GM19468 (cell line): ENCODE data around the gene KIF6.

Experiments used
- ATAC-seq: cut with Tn5 transposase; IDR thresholded peaks from one replicate; pipeline ENCODE4 v1.9.1; 2021; ENCODE audit warnings: mild to moderate bottlenecking, moderate library complexity, moderate number of reproducible peaks; ENCODE audit not compliant: unreplicated experiment; ENCODE audit errors: extremely low read depth

The KIF6 gene

DNA sequence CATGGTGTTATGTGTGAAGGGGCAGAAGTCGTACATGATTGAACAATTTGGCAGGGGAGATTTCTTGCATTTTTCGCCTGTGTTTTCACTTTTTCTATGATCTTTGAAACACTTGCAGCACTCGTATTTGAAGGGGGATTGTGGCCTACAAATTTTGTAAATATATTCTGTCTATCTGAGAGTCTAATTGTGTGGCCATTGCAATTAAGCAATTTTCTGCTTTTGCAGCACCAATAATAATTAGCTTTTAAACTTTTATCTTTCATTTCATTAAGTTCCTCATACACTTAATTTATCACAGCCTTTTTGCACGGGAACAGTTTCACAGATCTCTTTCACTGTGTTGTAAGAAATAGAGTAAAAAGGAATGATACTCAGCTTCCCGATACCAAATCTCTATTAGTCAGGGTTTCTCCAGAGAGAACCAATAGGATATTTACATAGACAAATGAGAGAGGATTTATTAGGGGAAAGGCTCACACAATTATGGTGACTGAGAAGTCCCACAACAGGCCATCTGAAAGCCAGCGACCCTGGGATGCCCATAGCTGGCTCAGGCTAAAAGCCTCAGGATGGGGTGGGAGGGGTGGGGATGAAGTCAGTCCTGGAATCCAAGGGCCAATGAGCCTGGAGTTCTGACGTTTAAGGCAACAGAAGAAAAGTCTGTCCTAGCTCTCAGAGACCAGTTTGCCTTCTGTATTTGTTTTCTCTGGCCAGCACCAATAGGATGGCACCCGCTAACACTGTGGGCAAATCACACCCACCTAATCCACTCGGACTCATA lies 58.3 kb downstream of the KIF6 start:
- ATAC-seq: no peak

DNA sequence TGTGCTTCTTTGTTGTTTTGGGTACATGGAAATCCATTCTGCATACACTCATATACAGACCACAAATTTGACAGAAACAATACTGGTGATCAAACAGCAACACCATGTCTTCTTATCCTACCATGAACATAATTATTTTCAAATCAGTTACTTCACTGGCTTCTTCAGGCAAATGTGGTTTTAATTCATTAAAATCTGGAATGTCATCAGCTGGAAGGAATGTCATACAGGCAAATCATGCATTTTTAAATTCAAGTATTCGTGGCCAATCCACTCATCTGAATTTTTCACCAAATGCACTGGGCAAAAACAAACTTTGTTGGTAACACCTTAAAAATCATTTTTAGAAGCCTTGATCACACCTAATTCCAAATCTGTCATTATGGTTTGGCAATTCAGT lies 59.3 kb downstream of the KIF6 start:
- no peak for ATAC-seq

DNA sequence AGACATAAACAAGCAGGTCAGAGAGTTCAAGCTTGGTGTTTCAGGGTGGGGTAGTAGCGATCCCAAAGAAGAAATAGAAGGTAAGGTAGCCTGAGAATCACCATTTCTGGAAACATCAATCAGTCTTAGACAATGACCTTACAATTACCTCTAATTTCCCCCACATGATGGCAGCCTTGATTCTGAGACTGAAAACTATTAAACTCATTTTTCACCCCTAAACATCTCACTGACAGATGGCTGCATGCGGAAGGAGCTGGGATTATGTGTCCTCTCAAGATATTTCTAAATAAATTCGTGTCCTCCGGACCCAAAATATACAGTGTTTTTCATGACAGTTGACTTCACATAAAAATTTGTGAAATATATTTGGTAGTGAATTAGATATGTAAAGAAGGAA lies 61.0 kb downstream of the KIF6 start:
- ATAC-seq: no peak

DNA sequence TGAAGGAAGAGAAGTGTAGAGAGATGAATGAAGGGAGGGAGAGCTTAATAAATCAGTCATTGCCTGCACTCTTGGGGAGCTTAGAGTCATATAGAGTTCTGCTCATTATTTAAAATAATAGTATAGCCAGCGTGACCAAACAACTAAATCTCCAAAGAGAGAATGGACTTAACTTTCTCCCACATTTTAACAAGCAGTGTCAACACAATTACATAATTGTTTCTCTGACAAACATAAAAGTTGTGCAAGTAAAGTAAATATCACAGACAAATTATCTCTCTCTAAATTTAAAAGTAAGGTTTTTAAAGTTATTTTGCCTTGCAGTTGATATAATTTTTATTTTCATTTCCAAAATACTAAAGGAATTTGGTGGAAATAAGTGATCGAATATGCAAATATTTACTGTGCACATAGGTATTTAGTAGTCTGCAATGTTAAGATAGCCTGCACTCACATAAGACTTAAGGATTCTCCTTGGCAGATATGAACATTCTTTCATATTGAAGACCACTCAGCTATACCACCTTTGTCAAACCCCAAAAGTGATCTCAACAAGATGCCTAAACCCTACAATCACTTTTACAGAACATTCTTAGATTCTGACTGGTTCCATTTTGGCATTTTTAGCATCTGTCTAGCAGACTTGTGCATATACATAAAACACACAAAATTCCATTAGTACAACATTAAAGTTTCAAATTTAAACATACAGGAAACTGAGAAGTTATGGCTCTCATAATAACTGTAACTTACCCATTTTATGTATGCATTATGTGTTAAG lies 67.7 kb downstream of the KIF6 start:
- no peak for ATAC-seq

DNA sequence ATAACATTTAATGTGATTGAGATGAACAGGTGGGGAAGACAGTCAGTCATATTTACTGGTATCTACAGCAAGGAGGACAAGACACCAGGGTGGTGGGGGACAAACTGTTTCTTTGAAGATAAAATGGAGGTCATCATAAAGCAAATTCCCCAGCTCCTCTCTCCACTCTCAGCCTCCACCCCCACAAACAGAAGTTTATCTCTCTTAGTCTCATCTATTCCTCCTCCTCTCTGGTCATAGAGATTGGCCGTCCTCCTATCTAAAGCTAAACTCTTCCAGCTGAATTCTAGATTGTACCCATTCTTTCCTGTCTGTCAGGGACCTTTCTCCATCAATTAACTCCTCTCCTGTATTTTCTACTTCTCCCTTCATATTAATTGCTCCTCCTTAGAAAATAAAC lies 71.1 kb downstream of the KIF6 start:
- ATAC-seq: no peak

DNA sequence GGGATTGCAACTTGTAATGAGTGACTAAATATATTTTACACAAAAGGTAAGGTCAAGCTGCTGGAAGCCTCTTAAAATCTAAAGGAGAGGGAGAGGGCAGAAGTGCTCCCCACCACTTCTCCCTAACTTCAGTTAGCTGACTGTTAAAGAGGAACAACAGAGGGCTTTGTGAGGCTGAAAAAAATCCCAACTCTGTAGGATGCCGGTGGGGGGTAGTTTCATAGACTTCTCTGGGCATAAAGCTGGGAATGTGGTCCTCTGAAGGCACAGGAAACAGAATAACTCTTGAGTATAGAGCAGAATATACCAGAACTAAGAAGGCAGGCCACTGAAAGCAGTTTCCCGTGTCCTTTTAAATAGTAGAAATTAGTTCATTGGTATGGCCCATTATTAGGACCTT lies 71.6 kb downstream of the KIF6 start:
- ATAC-seq: no peak

DNA sequence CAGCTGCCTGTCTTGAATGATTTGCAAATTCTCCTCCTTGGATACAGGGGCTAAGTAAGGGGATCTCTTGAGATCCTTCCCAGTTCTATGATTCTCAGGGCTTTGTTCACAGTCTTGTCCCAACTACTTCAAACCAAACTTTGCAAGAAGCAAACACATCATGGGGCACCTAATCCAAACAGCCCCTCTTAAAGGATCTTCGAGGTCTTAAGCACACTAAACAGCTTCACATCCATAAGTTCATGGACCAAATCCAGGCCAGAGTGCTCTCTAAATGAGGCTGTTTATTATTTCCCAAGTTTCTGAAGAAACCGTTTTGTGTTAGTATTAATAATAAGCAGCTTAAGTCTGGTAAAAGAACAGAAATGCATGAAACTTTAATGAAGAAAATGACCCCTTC lies 75.2 kb downstream of the KIF6 start:
- ATAC-seq: no peak

DNA sequence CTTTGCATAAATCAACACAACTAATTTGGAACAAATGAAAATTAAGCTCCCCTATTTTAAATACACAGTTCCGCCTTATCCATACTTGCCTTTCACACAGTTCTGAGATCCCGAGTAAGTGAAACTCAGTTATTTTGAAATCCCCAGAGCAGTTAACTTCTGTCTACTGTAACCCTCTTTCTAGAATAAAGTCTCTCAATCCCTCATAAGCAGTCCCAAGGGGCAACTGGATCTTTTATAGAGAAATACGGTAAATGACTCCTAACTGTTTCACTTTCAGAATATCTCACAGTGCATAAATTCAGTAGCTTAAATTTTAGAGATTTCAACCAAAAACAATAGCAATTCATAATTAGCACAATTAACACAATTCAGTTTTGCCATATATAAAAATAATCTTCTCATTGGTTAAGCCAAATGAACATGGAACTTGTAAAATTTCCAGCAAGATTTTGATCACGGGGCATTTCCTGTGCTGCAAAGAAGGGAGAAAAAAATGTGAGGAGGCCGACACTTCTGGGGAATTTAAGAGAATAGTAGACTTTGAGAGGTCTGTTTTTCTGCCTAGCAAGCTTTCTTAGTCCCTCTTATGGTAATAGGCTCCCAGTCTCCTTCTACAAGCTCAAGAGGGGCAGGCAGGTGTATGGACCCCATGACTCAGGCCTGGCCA lies 78.3 kb downstream of the KIF6 start:
- ATAC-seq: no peak

DNA sequence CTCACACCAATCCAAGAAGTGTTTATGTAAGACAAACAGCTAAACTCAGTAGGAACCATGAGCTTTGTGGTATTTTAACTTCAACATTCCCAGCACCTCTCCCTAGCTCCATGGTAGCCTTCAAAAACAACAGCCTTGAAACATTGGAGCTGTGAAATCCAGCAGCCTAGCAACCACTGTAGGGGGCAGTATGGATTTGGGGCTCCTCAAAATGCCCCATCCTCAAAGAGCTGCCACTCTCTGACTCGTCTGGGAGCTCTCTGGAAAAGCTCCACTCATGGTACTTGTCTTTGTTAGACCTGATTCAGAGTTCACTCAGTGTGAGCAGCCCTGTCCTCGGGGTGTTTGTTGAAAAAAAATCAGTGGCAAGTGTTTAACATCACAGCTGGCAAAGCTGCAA lies 82.9 kb downstream of the KIF6 start:
- ATAC-seq: no peak

DNA sequence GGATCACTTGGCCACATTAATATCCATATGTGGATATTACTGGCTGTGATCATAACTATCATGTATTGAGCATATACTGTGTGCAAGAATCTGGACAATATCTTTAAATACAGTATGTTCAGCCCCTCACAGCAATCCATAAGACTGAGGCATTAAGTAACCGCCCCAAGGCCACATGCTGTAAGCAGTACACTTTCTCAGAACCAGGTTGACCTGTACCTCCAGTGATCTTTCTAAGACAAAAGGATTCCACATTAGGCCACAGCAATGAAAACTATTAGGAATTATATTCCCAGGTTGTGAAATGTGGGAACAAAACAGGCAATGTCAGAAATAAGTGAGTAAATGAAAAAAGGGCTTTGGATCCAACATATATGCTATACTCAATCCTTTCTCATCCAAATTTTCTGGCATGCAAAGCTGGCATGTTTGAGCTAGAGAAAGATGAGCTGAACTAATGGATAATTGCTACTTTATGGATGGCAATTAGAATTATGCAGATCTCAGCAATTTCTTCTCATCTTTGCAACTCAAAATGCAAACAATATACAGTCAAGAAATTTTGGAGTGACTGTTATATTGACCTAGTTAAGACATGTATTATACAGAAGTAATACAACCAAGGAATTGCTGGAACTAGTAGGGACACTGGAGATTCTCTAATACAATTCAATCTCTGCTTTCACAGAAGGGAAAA lies 86.9 kb downstream of the KIF6 start:
- ATAC-seq: no peak

DNA sequence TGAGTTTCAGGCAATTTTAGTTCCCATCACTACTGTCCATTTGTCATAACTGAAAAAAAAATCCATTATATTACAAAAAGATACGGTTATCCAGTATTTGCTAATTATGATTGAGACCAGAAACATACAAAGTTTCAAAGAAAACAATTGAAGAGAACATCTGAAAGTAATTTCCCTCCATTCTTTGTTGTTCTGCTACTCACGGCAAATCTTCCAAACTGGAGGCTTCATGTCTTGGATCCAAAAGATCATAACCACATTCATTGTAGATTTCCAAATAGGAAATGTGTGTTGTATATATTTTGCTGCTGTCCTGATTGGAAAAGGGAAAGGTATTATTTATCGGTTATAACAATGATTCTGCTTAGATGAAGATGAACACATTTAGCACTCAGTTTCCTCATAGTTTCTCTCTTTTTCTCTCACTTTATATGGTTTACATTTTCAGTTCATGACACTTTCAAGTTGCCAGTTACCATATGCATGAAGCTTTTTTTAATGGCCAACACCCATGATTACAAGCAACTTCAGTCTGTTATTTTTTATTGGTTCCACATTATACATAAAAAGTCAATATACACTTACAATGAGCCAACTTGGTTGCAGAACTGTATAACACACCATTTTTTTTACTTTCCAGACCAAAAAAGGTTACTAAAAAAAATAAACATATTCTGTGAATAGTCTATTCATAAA lies 90.4 kb downstream of the KIF6 start:
- no peak for ATAC-seq

DNA sequence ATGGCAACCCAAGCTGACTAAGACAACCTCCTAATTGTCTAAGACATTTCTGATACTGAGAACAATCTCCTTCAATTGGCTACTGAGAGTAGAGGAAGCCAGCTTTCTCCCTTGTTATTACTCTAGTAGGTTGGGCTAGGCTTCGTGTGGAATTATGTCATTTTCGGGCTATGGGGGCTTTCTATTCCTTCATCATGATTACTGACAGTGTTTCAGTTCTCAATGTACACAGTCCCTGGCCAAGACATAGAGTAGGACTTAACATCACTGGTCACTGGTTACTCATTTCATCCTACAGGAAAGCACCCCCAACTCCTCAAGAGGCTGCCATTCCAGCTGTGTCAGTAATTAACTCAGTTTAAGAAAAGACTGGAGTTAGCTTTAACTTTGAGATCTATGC lies 100.0 kb downstream of the KIF6 start:
- ATAC-seq: no peak

DNA sequence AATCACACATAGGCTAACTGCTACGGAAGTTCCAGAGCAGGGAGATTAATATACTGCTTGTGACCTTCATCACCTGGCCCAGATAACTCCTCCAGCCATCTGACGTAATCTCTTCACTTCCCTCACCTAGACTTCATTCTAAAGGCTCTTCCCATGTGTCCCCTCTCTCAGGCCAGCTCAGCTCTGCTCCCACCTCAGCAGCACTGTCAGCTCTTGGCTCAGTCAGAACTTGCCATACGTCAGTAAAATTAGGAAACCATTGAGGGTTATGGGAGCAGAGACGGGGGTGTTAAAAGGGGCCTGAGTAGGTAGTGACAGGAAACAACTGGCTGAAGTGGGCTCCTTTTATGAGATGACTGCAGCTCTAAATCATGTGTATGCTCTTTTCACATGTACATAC lies 101.5 kb downstream of the KIF6 start:
- no peak for ATAC-seq

DNA sequence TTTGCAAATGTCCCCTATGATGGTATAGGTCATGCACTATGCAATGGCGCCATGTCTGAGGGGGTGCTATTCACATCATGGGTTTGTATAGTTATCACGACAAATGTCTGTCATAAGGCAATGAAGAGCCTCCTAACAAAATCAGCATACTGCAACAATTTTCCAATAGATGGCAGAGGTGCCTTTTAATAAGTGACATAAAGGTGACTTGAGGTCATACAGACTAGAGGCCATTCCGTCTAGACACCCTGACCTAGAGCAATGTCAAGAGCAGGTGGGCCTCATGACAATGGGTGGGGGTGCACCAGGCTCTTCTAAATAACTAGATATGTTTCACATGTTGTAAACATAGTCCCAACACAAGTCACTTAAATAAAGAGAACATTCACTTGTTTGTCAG lies 107.7 kb downstream of the KIF6 start:
- ATAC-seq: no peak

DNA sequence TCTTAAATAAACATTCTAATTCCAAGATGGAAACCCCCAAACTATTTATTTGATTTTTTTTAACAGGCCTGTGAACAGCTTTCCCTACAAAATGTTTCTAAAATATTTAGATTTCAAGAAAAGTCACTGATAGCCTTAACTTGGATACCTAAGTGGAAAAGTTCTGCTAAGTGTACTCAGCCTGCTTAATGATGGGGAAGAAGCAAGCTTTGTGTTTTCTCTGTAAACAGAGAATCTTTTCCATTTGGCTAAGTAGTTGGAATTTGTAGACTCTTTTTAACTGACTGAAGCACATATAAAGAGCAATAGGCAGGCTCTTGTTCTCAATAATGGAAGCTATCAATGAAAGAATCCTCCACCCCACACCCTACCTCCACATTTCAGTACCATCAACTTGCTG lies 108.2 kb downstream of the KIF6 start:
- no peak for ATAC-seq

DNA sequence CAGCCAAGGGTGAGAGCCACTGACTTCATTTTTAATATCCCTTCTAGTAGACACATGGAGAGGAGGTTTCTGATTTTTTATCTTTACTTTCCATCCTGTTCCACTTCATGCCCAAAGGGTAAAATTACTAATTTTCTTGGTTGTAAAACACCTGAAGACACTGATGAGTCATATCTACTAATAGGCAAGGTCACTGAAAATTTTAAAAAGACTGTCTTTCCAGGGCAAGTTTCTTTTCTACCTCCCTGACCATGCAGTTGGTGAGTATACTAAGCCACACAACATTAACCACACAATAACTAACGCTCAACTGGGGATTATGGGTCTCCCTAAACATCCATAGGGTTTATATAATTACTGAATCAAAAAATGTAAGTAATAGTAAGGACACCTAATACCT lies 109.6 kb downstream of the KIF6 start:
- ATAC-seq: no peak

DNA sequence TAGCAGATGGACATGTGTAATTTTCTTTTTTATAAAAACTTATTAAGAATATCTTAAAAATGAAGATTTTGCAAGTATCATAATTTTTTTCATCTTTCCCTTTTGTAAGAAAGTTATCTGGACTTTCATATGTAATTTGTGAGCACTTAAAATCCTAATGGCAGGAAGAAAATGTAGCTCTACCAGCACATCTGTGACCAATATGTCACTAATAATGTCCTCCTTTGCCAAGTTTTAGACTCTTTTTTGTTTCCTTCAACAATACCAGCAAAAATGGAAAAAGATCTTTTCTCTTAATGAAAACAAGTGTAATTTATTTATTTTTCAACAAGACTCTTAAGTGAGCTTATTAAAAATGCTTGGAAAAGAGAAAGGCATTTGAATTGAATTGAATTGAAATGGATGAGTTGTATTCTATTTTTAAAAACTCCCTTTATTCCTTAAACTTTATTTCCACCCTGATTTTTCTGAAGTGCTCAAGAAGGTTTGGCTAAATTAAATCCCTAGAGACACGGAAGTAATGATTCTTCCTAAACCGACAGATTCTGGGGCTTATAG lies 110.7 kb downstream of the KIF6 start:
- no peak for ATAC-seq

DNA sequence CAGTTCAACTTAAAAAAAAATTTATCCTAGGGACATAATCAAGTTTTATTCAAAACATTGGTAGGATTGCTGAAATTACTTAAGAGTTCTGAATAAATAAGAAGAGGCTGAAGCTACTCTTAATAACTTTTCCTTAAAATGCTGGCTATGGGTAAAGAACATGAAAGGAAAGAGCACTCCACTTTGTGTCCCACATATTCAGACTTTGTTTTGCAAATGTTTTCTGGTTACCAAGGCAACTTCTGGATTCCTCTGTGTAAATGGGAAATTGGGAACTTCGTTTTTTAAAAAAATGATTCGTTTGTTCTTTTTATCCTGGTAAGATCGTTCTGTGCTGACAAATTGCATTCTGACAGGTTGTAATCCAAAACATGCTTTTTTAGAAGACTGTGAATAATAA lies 115.0 kb downstream of the KIF6 start:
- ATAC-seq: no peak

DNA sequence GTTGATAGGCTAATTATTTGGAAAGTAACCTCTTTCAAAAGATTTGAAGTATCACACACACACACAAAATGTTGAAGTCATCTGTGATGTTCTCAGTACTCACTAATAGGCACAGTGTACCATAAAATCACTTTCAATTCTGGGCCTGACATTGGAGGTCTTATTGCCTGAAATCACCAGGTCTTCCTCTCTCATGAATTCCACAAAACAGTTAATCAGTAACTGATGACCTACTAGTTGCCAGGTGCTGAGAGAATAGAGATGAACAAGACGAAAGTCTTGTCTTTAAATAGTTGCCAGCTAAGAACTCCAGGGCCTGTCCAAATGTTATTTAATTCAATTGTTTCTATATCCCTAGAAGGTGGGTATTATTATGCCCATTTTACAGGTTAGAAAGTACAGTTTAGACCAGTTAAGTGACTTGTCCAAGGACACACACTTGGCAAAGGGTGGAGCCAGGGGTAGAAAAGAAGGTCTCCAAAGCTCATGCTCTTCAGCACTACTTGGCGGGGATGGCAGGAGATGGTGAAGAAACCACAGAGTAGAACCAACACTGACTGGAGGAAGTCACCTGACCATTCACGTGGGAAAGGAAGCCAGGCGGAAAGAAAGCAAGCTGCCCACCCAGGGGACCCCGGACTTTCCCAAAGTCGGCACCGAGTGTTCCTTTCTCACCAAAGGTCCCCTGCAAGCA lies 116.4 kb downstream of the KIF6 start:
- peak; percentile 29 for ATAC-seq
